OCI-LY7 (cell line): Measurements from ENCODE around the gene GPR6.

Source experiments
- CTCF ChIP-seq: fragments of 200-600 bp; sonication (generic); conservative IDR thresholded peaks from 2 replicates; pipeline ENCODE4 v1.5.1; 2014; ENCODE audit warnings: mild to moderate bottlenecking, antibody characterized with exemption, low read length, moderate library complexity, mixed read lengths
- EZH2phosphoT487 ChIP-seq: fragments of 200-600 bp; sonication (generic); IDR thresholded peaks from 2 replicates; pipeline ENCODE4 v1.6.1; 2018; ENCODE audit warnings: low read depth, borderline replicate concordance, mild to moderate bottlenecking, mixed run types, antibody characterized with exemption, low read length, moderate library complexity, mixed read lengths

- TF ChIP-seq CTCF: no peak
- TF ChIP-seq EZH2phosphoT487: no peak
Observed at GRCh38 chr6:109964949-109965348, 13.2 kb upstream of the GPR6 start.
